HG03039 (cell line): ENCODE data around the gene PRR33.

ENCODE experiments used
- ATAC-seq: cut with Tn5 transposase; IDR thresholded peaks from one replicate; pipeline ENCODE4 v1.9.1; 2021; ENCODE audit warnings: mild to moderate bottlenecking, moderate library complexity; ENCODE audit not compliant: unreplicated experiment

Gene PRR33

DNA sequence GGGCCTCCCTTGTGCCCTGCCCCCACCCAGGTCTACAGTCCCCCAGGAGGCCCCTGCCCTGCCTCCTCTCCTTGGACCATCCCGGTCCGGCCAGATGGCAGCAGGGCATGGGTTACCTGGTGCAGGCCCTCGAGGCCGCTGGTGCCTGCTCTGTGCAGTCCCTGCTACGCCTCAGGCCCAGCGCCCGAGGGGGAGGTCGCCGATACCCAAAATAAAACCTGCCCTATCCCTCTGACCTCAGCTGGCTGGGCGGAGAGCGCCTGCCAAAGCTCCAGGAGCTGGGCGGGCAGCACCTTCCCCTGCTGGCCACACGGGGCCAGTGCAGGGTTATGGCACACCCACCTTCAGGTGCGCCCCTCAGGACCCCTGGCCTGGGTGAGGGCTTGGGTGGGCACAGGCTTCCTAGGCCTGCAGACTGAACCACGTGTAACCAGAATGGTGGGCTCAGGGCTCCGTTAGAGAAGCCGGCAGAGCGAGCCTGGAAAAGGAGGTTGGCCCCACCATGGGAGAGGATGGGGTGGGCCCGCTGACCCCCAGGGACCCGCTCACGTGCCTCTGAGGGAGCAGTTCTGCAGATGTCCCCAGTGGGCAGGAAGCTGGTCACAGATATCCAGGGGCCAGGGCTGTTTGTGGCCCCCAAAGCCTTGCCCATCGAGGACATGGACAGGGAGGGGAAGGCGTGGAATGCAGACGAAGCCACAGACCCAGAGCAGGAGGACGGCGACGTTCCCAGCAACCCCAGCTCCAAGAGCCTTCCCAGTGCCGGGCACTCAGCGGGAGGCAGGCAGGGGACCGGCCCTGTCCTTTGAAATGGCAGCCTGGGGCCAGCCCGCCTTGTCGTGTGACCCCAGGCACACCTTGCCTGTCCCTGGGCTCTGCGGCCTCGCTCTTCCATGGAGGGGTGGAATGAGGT is 26.1 kb upstream of the PRR33 start:
- no peak for ATAC-seq

DNA sequence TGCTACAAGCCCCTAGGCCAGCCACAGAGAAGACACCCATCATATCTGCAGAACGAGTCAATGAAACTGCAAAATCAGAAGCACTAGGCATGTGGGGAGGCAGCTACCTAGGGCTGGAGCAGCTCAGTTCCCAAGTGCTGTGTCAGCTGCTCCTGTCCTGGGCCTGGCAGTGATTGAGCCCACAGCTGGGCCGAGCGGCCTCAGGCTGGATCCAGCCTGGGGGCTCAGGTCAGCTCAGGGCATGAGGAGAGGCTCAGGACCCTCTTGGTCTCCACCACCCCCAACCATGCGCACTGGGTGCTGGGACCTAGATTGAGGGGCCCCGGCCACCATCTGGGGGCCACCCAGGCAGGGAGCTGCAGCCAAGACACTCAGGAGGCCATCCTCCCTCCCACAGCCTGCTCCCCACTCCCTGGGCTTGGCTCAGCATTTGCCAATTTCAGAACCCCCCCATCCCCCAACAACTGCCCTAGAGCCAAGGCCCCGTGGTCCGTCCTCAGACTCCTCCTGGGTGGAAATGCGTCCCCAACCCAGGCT is 25.4 kb upstream of the PRR33 start:
- no peak for ATAC-seq

DNA sequence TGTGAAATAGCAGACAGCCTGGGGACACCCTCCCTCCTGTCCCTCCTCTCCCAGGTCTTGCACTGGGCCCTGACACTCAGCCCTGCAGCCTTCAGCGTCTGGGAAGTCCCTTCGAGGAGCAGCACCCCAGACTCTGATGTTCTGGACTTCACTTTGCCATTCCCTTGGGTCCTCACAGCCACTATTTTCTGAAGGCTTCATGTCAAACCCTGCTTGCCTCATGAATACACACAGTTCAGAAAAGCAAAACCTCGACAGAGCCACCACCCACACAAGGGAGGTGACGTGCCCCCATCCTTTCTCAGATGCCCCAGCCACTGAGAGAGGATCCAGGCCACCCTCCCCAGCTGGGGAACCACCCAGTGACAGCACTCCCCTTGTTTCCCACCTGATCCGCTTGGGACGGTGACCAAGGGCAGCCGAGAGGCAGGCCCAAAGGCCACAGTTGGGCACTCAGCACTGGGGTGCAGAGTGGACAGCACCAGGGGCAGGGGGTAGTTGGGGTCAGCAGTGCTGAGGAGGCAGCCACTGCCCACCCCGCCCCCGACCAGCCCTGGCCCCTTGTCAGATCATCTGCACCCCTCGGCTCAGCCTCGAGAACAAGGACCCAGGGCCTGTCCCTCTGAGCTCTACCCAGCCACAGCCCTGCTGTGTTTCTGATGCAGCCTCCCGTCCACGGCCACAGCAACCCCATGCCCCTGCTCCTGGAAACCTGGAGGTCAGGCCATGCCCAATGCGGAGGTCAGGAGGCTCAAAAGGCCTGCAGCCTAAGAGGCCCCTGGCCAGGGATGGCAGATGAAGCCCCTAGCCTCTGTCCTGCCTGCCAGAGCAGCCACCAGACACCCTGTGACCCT is 24.7 kb upstream of the PRR33 start:
- no peak for ATAC-seq

DNA sequence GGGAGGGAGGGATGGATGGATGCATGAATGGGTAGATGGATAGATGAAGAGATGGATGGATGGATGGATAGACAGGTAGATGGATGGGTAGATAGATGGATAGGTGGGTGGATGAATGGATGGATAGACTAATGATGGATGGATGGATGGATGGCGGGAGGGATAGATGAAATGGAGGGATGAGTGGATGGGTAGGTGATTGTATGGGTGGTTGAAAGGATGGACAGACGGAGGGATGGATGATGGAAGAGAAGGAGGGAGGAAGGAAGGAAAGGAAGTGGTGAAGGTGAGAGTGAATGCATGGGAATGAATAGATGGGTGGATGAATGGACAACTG is 24.1 kb upstream of the PRR33 start:
- no peak for ATAC-seq

DNA sequence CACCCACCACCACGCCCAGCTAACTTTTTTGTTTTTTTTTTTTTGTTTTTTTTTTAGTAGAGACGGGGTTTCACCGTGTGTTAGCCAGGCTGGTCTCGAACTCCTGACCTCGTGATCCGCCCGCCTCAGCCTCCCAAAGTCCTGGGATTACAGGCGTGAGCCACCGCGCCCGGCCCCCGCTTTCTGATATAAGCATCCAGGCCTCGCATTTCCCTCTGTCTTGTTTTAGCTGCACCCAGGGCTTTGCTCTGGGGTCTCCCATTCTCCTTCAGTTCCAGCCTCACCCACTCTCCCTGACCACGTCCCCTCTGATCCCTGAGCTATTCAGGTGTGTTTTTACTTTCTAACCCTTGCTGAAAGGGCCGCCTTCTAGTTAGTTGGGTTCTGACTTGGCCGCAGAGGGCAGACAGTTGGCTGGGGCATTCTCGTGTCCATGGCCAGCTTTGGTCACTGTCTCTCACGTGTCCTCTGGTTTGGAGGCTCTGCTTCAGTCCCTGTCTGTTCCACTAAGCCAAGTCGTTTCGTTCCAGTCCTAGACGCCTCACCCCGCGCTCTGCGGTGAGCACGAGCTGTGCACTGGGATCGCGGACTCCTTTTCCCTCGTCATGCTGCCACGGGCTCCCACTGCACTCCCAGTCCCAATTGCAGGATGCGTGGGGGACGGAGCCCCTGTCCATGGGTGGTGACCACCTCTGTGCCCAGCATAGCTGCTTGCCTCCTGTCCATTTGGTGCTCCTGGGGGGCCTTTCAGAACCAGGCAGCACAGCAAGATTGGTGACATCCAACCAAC is 21.8 kb upstream of the PRR33 start:
- ATAC-seq = no peak

DNA sequence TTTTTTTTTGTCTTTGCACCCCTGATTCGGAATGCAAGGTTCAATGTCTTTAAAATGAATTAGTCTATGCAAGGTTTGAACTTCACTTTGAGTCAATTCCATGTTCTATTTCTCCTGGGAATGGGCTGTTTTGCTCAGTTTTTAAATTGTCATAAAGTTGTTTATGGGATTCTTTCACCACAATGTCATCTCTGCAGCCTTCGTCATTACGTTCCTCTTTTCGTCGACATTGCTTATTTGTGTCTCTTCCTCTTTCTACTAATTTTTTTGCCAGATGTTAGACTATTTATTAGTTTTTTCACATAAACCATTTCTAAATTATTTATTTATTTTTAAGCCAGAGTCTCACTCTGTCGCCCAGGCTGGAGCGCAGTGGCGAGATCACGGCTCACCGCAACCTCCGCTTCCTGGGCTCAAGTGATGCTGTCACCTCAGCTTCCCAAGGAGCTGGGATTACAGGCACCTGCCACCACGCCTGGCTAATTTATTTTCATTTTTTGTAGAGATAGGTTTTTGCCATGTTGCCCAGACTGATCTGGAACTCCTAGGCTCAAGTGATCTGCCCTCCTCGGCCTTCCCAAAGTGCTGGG is 20.7 kb upstream of the PRR33 start:
- no peak for ATAC-seq

DNA sequence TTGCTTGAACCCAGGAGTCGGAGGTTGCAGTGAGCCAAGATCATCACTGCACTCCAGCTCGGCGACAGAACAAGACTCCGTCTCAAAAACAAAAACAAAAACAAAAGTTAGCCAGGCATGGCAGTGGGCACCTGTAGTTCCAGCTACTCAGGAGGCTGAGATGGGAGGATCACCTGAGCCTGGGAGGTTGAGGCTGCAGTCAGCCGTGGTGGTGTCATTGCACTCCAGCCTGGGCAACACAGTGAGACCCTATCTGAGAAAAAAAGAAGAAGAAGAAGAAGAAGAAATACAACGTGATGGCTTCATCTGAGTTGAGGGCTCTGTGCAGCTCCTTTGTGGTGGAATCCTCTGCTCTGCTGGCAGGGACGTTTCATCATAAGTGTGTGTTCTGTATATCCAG is 17.8 kb upstream of the PRR33 start:
- ATAC-seq = no peak

DNA sequence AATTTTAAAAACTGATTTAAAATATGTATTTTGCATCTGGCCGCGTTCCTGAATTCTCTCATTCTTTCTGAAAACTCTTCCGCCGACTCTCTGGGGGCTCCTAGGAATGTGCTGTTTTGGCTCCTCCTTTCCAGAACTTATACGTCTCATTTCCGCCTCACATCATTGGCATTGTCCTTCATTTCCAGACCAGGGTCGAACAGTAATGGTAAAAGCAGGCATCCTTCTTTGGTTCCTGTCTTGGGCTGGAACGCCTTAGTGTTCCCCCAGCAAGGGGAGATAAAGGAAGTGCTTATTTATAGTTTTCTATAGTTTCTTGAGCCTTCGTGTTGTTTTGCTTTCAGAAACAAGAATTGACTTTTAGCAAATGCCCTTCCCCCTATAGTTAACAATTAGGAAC is 16.9 kb upstream of the PRR33 start:
- no peak for ATAC-seq

DNA sequence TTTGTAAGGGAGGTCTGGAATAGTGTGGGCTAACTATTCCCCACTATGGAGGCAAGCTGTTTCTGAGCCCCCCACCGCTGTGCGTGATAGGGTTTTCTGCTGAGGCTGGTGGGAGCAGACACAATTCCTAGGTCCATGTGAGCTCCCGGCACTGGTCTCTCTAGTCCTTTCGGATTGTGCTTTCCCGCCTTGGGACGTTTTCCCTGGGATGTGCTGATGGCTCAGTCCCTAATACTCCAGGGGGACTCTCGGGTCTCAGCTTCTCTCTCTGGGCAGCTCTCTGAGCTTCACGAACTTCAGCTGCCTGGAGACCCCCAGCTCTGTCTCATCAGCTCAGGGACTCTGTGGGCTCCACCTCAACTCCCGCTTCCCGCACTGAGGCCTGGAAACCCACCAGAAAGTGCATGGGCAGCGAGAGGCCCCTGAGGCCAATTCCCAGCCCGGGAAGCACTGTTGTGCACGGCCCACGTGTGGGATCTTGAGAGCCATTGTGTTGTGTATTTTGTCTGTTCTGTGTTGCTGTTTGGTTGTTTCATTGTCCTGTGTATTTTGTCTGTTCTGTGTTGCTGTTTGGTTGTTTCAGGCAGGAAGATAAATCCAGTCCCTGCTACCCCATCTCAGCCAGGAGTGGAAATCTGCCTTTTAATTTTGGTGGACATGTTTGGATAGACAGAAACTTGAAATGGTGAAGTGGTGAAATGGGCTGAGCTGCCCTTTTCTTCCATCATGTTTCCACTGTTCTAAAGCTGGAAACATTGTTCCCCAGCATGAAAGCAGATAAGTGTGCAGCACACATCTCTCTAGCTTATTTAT is 15.1 kb upstream of the PRR33 start:
- no peak for ATAC-seq

DNA sequence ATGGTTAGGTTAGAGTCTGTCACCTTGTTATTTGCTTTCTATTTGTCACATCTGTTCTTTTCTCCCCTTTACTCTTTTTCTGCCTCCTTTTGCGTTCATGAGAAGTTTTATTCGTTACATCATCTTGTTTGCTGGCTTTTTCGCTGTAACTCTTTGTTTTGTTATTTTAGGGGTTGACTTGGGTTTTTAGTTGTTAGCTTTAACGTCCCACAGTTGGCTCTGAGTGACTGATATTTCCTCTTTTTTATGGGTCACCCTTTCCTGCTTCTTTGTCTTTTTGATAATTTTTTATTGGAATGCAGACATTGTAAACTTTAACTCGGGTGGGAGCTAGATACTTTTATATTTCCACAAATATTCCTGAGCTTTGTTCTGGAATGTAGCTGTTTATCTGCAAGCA is 14.5 kb upstream of the PRR33 start:
- no peak for ATAC-seq

DNA sequence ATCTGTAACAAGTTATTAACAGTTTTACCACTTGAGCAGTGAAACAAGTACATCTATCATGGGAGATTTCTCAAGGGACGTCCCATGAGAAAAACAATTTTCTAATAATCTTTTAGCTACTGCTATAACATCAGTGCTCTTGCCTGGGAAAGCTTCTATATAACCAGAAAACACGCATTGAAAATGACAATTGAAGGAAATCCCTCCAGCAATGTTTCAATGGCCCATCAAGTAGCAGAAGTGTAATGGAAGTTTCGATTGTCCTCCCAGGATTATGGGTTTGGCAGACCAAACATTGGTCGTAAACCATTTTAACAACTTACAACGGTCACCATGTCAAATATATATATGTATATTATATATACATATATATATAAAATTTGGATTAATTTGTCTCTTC is 8.0 kb upstream of the PRR33 start:
- no peak for ATAC-seq

DNA sequence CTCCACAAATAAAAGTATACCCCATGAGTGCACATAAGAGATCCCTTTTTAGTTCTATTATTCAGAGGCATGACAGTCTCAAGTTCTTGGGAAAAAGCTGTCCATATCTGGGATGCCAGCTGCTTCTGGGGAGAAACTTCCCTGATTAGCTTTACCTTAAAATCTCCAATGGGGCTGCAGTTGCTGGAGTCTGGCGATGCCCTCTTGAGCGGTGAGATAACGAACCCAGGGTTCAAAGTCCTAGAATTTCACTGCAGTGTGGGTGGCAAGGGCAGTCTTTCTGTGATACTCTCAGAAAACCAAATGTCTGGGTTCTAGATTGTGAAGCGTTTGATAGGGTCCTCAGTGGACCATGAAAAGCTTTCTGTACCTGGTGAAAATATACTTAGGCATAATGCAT is 7.4 kb upstream of the PRR33 start:
- no peak for ATAC-seq

DNA sequence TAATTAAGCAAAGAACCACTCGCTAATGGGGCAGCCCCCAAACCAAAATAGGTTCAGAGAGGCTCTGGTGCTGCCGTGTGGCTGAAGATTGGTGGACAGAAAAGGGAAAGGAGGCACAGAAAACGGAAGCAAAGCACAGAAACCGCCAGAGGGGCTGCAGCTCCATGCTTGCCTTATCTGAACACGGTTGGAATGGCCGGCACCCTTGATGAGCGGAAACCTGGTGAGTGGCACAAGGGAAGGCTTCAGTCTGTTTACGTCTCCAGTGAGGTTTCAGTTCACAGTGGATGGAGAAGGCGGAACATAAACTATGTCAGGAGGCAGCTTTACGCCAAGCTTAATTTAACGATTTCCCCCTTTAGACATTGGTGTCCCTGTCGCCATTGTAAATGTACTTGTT is 5.2 kb upstream of the PRR33 start:
- ATAC-seq = no peak

DNA sequence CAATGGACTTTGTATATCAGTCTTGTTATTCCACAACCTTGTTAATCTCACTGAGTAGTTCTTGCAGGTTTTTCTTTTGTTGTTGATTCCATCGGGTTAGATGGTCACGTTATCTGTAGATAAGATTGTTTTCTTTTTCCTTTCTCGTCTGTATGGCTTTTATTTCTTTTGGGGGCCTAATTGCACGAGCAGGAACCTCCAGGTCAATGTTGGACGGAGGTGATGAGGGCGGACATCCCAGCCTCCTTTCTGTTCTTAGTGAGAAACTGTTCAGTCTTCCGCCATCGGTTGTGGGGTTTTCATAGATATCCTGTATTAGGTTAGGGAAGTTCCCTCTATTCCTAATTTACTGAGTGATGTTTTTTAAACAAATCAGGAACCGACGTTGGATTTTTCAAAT is 4.8 kb upstream of the PRR33 start:
- ATAC-seq = no peak

DNA sequence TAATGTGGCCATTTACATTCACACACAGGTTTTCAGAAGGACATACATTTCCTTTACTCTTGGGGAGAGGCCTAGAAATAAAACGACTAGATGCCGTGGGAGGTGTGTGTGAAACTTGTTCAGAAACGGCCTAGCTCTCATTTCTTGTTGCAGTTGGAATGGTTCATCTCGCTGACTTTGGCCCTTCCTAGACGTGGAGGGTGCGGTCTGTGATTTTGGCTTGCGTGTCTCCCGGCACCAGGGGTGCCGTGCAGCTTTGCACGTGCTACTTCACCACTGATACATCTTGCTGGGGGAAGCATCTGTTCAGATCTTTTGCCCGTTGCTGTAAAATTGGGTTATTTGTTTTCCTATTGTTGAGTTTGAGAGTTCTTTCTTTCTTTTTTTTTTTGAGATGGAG is 3.1 kb upstream of the PRR33 start:
- no peak for ATAC-seq

DNA sequence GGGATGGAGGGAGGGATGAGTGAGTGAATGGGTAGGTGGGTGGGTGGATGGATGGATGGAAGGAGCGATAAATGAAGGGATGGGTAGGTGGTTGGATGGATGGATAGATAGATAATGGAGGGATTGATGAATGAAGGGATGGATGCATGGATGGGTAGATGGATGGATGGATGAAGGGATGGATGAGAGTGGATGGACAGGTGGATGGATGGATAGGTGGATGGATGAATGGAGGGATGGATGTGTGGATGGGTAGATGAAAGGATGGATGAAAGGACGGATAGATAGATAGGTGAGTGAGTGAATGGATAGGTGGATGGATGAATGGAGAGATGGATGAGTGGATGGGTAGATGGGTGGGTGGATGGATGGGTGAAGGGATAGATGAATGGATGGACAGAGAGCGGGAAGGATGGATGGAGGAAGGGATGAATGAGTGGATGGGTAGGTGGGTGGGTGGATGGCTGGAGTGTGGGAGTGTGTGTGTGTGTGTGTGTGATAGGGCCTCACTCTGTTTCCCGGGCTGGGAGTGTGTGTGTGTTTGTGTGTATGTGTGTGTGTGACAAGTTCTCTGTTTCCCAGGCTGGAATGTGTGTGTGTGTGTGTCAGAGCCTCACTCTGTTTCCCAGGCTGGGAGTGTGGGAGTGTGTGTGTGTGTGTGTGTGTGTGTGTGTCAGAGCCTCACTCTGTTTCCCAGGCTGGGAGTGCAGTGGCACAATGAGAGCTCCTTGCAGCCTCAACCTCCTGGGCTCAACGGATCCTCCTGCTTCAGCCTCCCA is 2.1 kb upstream of the PRR33 start:
- no peak for ATAC-seq

DNA sequence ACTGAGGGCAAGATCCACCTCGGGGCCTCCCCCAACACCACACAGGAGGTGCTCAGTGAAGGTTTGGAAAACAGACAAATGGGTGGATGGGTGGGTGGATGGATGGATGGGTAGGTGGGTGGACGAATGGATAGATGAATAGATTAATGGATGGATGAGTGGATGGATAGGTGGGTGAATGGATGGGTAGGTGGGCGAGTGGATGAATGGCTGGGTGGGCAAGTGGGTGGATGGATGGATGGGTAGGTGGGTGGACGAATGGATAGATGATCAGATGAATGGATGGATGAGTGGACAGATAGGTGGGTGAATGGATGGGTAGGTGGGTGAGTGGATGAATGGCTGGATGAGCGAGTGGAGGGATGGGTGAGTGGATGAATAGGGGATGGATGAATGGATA is 863 bp upstream of the PRR33 start:
- ATAC-seq = no peak

DNA sequence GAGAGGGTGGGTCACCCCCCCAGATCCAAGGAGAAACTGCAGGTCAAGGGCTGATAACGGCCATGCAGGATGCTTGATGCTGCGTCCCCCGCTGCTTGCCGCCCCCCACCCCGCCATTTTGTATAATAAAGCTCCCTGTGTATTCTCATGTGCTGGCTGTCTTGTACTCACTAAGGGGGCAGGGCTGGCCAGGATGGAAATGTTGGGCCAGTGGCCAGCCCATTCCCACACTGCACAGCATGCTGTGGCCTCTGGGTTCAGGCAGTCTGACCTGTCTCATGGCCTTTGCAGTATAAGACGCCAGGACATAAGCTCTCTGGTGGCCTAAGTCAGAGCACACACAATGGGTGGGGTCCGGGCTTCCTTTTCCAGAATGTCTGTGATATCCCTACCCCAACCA is 421 bp upstream of the PRR33 start:
- ATAC-seq = no peak
